ENCODE data around the gene CLNK.

GRCh38 chr4:10598829-10599228, 85.7 kb downstream of the CLNK start:
- TF ChIP-seq, protein P1, sequence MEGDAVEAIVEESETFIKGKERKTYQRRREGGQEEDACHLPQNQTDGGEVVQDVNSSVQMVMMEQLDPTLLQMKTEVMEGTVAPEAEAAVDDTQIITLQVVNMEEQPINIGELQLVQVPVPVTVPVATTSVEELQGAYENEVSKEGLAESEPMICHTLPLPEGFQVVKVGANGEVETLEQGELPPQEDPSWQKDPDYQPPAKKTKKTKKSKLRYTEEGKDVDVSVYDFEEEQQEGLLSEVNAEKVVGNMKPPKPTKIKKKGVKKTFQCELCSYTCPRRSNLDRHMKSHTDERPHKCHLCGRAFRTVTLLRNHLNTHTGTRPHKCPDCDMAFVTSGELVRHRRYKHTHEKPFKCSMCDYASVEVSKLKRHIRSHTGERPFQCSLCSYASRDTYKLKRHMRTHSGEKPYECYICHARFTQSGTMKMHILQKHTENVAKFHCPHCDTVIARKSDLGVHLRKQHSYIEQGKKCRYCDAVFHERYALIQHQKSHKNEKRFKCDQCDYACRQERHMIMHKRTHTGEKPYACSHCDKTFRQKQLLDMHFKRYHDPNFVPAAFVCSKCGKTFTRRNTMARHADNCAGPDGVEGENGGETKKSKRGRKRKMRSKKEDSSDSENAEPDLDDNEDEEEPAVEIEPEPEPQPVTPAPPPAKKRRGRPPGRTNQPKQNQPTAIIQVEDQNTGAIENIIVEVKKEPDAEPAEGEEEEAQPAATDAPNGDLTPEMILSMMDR (IDR thresholded peaks at IDR 0.05 in 2 of 3, conservative IDR thresholded peaks at IDR 0.05 in 1 of 3; ENCODE audit: borderline replicate concordance in 1 of 3, insufficient read depth in 1 of 3, low read depth in 2 of 3, low read length in 2 of 3), result no peak
- TF ChIP-seq POLR2A (IDR thresholded peaks at IDR 0.05; ENCODE audit: borderline replicate concordance, extremely low read depth, insufficient read depth, insufficient read length) (no peak), FOSL1 (IDR thresholded peaks at IDR 0.05; ENCODE audit: low read depth) (no peak), EZH2 (IDR thresholded peaks at IDR 0.05) (no peak), CEBPB (IDR thresholded peaks at IDR 0.05; ENCODE audit: low read depth) (no peak), SP1 (IDR thresholded peaks at IDR 0.05; ENCODE audit: low read depth) (no peak), EZH2phosphoT487 (IDR thresholded peaks at IDR 0.05; ENCODE audit: borderline replicate concordance) (no peak), TCF7L2 (IDR thresholded peaks at IDR 0.05; ENCODE audit: borderline replicate concordance, extremely low read depth, insufficient read depth, insufficient read length) (no peak)

Data from HCT116 (cell line).